H9 (cell line): Measurements from ENCODE around the gene RFX4. TPM values are rescaled to one million over a fixed set of nuclear protein-coding genes. Genes with fewer than 3 reads are reported as not detected.

Experiments
- DNase-seq: peaks from one replicate; pipeline ENCODE4 v3.0.0-alpha.2; 2017
- H2AFZ ChIP-seq: one replicate; pipeline ENCODE4 v1.6.1; 2013; ENCODE audit warnings: mild to moderate bottlenecking, low read length, control low read depth, moderate library complexity
- H2AK5ac ChIP-seq: 2 replicates; pipeline ENCODE4 v1.6.1; 2013; ENCODE audit warnings: low read length, control low read depth, mixed read lengths; ENCODE audit not compliant: insufficient read length
- H2BK120ac ChIP-seq: one replicate; pipeline ENCODE4 v1.6.1; 2013; ENCODE audit warnings: low read depth, mild to moderate bottlenecking, low read length, control low read depth, inconsistent platforms; ENCODE audit not compliant: poor library complexity, severe bottlenecking
- H2BK12ac ChIP-seq: 2 replicates; pipeline ENCODE4 v1.6.1; 2013; ENCODE audit warnings: low read length, control low read depth, mixed read lengths, low read depth; ENCODE audit not compliant: insufficient read length
- H2BK15ac ChIP-seq: 2 replicates; pipeline ENCODE4 v1.6.1; 2013; ENCODE audit warnings: low read depth, low read length, control low read depth
- H2BK20ac ChIP-seq: one replicate; pipeline ENCODE4 v1.6.1; 2013; ENCODE audit warnings: low read depth, mild to moderate bottlenecking, low read length, control low read depth, inconsistent platforms; ENCODE audit not compliant: poor library complexity, severe bottlenecking
- H2BK5ac ChIP-seq: 2 replicates; pipeline ENCODE4 v1.6.1; 2013; ENCODE audit warnings: low read length, control low read depth, mixed read lengths; ENCODE audit not compliant: insufficient read length
- H3K14ac ChIP-seq: 2 replicates; pipeline ENCODE4 v1.6.1; 2013; ENCODE audit warnings: low read length, control low read depth; ENCODE audit not compliant: insufficient read depth
- H3K18ac ChIP-seq: 2 replicates; pipeline ENCODE4 v1.6.1; 2013; ENCODE audit warnings: low read depth, mild to moderate bottlenecking, mixed read lengths, low read length, control low read depth; ENCODE audit not compliant: insufficient read length
- H3K23ac ChIP-seq: 2 replicates; pipeline ENCODE4 v1.6.1; 2013; ENCODE audit warnings: low read length, control low read depth, mixed read lengths, low read depth; ENCODE audit not compliant: insufficient read length
- H3K23me2 ChIP-seq: 2 replicates; pipeline ENCODE4 v1.6.1; 2013; ENCODE audit warnings: low read depth, mild to moderate bottlenecking, mixed read lengths, low read length, control low read depth; ENCODE audit not compliant: insufficient read length, poor library complexity, severe bottlenecking
- H3K27ac ChIP-seq: 2 replicates; pipeline ENCODE4 v1.5.1; 2013; ENCODE audit warnings: low read length, control low read depth, mixed read lengths, low read depth; ENCODE audit not compliant: insufficient read length
- H3K27me3 ChIP-seq: 2 replicates; pipeline ENCODE4 v1.6.1; 2013; ENCODE audit warnings: low read length, control low read depth, inconsistent platforms; ENCODE audit not compliant: insufficient read depth
- H3K4ac ChIP-seq: 2 replicates; pipeline ENCODE4 v1.6.1; 2013; ENCODE audit warnings: low read depth, mild to moderate bottlenecking, control low read depth, inconsistent platforms, low read length, moderate library complexity
- H3K4me1 ChIP-seq: 2 replicates; pipeline ENCODE4 v1.6.1; 2013; ENCODE audit warnings: low read length, control low read depth, inconsistent platforms; ENCODE audit not compliant: insufficient read depth
- H3K4me2 ChIP-seq: 2 replicates; pipeline ENCODE4 v1.6.1; 2013; ENCODE audit warnings: low read length, control low read depth, mixed read lengths; ENCODE audit not compliant: insufficient read length, insufficient read depth
- H3K56ac ChIP-seq: 2 replicates; pipeline ENCODE4 v1.6.1; 2013; ENCODE audit warnings: low read depth, mild to moderate bottlenecking, mixed read lengths, low read length, control low read depth; ENCODE audit not compliant: insufficient read length
- H3K79me1 ChIP-seq: 2 replicates; pipeline ENCODE4 v1.6.1; 2013; ENCODE audit warnings: low read depth, mild to moderate bottlenecking, moderate library complexity, low read length, control low read depth, inconsistent platforms; ENCODE audit not compliant: insufficient read depth, poor library complexity, severe bottlenecking
- H3K79me2 ChIP-seq: 2 replicates; pipeline ENCODE4 v1.6.1; 2013; ENCODE audit warnings: low read length, control low read depth, inconsistent platforms; ENCODE audit not compliant: insufficient read depth
- H3K9ac ChIP-seq: 2 replicates; pipeline ENCODE4 v1.6.1; 2013; ENCODE audit warnings: low read length, control low read depth, mixed read lengths; ENCODE audit not compliant: insufficient read length; ENCODE audit errors: extremely low read depth
- H3K9me3 ChIP-seq: one replicate; pipeline ENCODE4 v1.6.1; 2013; ENCODE audit warnings: low read depth, low read length, inconsistent platforms; ENCODE audit not compliant: control insufficient read depth
- H3T11ph ChIP-seq: one replicate; pipeline ENCODE4 v1.6.1; 2013; ENCODE audit warnings: mild to moderate bottlenecking, low read length, control low read depth, inconsistent platforms
- H4K20me1 ChIP-seq: one replicate; pipeline ENCODE4 v1.6.1; 2013; ENCODE audit not compliant: control insufficient read depth, insufficient read length, insufficient read depth
- H4K5ac ChIP-seq: 2 replicates; pipeline ENCODE4 v1.6.1; 2013; ENCODE audit warnings: low read depth, mild to moderate bottlenecking, mixed read lengths, low read length, control low read depth; ENCODE audit not compliant: insufficient read length
- H4K8ac ChIP-seq: replicated peaks from 2 replicates; pipeline ENCODE4 v1.6.1; 2013; ENCODE audit warnings: low read length, control low read depth, mixed read lengths, low read depth; ENCODE audit not compliant: insufficient read length
- H4K91ac ChIP-seq: 2 replicates; pipeline ENCODE4 v1.6.1; 2013; ENCODE audit warnings: low read depth, mild to moderate bottlenecking, moderate library complexity, mixed read lengths, low read length, control low read depth; ENCODE audit not compliant: insufficient read length
- H3K27ac Mint-ChIP-seq, 3 experiments: 2 replicates in 2 of 3; 3 replicates in 1 of 3; pipeline ENCODE4 v1.8.0; 2020 to 2021; ENCODE audit warnings: mixed read lengths in 3 of 3, mild to moderate bottlenecking in 1 of 3, moderate library complexity in 1 of 3
- H3K27me3 Mint-ChIP-seq: 2 replicates; pipeline ENCODE4 v1.8.0; 2021; ENCODE audit warnings: low read depth, mild to moderate bottlenecking, moderate library complexity, mixed read lengths
- H3K36me3 Mint-ChIP-seq, 3 experiments: 2 replicates in 2 of 3; 3 replicates in 1 of 3; pipeline ENCODE4 v1.8.0; 2020 to 2021; ENCODE audit warnings: low read depth in 3 of 3, mixed read lengths in 3 of 3; ENCODE audit not compliant: insufficient read depth in 1 of 3
- H3K4me1 Mint-ChIP-seq, 2 experiments: 2 replicates each; pipeline ENCODE4 v1.8.0; 2020; ENCODE audit warnings: mixed read lengths in 2 of 2
- H3K4me3 Mint-ChIP-seq, 2 experiments: 2 replicates in 1 of 2; 3 replicates in 1 of 2; pipeline ENCODE4 v1.8.0; 2020 to 2021; ENCODE audit warnings: mild to moderate bottlenecking in 2 of 2, mixed read lengths in 2 of 2, moderate library complexity in 1 of 2
- H3K9me3 Mint-ChIP-seq, 2 experiments: 2 replicates in 1 of 2; 3 replicates in 1 of 2; pipeline ENCODE4 v1.8.0; 2020; ENCODE audit warnings: mild to moderate bottlenecking in 2 of 2, mixed read lengths in 2 of 2, moderate library complexity in 1 of 2
- WGBS: extraction: QIAGEN DNeasy Blood & Tissue Kit; methylation state at CpG from one replicate; pipeline ENCODE4 v1.1.7; 2013; ENCODE audit warnings: missing lambda C conversion rate, low lambda C conversion rate, mixed read lengths; ENCODE audit not compliant: insufficient read length; ENCODE audit errors: extremely low coverage; 5-methylcytosine and 5-hydroxymethylcytosine counted together
- total RNA-seq: library from RNA; stranded (reverse); gene quantifications from 2 replicates; pipeline ENCODE4 v1.2.1, GENCODE V29; 2021
- TF ChIP-seq, protein P1 (sequence below): fragments of 200-600 bp; sonication (generic); conservative IDR thresholded peaks from 3 replicates; pipeline ENCODE4 v1.8.0; 2021; ENCODE audit warnings: antibody characterized with exemption, mild to moderate bottlenecking

The RFX4 gene
- total RNA-seq, 1 experiment from 2014 or later, result 0.57 TPM

DNA sequence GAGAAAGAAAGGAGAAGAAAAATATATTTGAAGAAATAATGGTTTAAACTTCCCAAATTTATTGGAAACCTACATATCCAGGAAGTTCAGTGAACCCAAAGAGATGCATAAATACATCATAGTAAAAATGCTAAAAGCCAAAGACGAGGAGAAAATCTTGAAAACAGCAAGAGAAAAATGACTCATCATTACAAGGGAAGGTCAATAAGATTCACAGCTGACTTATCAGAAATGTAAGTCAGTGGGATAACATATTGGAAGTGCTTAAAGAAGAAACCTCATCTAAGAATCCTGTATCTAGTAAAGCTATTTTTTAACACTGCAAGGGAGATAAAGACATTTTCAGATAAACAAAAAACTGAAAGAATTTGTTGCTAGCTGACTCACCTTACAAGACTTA lies 211.6 kb downstream of the RFX4 start:
- Histone ChIP-seq H2BK20ac (no peak overlapping the region), H2AK5ac (no peak overlapping the region), H3K4ac (no peak overlapping the region), H2AFZ (no peak overlapping the region), H3K27me3 (no peaks in the 10 kb centered on the region), H3K56ac (no peak overlapping the region), H2BK12ac (no peak overlapping the region), H3T11ph (no peak overlapping the region), H3K27ac (no peak overlapping the region), H2BK120ac (no peak overlapping the region), H2BK15ac (no peak overlapping the region), H4K20me1 (no peaks in the 10 kb centered on the region), H3K9me3 (no peaks in the 10 kb centered on the region), H2BK5ac (no peak overlapping the region), H4K8ac (no peak overlapping the region), H3K18ac (no peak overlapping the region), H3K79me1 (no peaks in the 10 kb centered on the region), H3K4me1 (no peaks in the 10 kb centered on the region), H3K4me2 (no peak overlapping the region), H4K5ac (no peak overlapping the region), H3K23me2 (no peaks in the 10 kb centered on the region), H3K23ac (no peak overlapping the region), H3K9ac (no peak overlapping the region), H4K91ac (no peak overlapping the region), H3K79me2 (no peaks in the 10 kb centered on the region), H3K14ac (no peak overlapping the region)
- peaks cover 9 to 27% (median 19%) of the 10 kb centered on the region in 3 experiments for H3K36me3 Mint-ChIP-seq
- H3K4me3 Mint-ChIP-seq, result no peak overlapping the region
- peaks cover 0 to 3% of the 10 kb centered on the region in 2 experiments; a peak in 2 of 4 replicates for H3K4me1 Mint-ChIP-seq
- H3K27ac Mint-ChIP-seq, result no peak overlapping the region
- TF ChIP-seq, protein P1, sequence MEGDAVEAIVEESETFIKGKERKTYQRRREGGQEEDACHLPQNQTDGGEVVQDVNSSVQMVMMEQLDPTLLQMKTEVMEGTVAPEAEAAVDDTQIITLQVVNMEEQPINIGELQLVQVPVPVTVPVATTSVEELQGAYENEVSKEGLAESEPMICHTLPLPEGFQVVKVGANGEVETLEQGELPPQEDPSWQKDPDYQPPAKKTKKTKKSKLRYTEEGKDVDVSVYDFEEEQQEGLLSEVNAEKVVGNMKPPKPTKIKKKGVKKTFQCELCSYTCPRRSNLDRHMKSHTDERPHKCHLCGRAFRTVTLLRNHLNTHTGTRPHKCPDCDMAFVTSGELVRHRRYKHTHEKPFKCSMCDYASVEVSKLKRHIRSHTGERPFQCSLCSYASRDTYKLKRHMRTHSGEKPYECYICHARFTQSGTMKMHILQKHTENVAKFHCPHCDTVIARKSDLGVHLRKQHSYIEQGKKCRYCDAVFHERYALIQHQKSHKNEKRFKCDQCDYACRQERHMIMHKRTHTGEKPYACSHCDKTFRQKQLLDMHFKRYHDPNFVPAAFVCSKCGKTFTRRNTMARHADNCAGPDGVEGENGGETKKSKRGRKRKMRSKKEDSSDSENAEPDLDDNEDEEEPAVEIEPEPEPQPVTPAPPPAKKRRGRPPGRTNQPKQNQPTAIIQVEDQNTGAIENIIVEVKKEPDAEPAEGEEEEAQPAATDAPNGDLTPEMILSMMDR, result no peak
- DNase-seq, result no peak
- no CpG with 5 or more reads among the region's 1 CpG for WGBS
- no peaks in the 10 kb centered on the region for H3K27me3 Mint-ChIP-seq
- no peaks in the 10 kb centered on the region for H3K9me3 Mint-ChIP-seq
